Trophoblast cell (in vitro differentiated cells and primary cell): ENCODE data around the gene TMEFF1.

Source experiments
- DNase-seq, 2 donors: peaks; one replicate each; pipeline ENCODE4 v3.0.0-alpha.2; 2016
- H2AFZ ChIP-seq: 2 replicates; pipeline ENCODE4 v1.6.1; 2013; ENCODE audit warnings: low read length, moderate library complexity, mild to moderate bottlenecking; ENCODE audit not compliant: insufficient read depth, poor library complexity
- H2AK5ac ChIP-seq: 2 replicates; pipeline ENCODE4 v1.6.1; 2013; ENCODE audit warnings: mild to moderate bottlenecking, low read length
- H2BK120ac ChIP-seq: 2 replicates; pipeline ENCODE4 v1.6.1; 2013; ENCODE audit warnings: low read length, mild to moderate bottlenecking, moderate library complexity; ENCODE audit not compliant: insufficient read depth, poor library complexity
- H2BK12ac ChIP-seq: 2 replicates; pipeline ENCODE4 v1.6.1; 2013; ENCODE audit warnings: mild to moderate bottlenecking, low read length, moderate library complexity
- H2BK5ac ChIP-seq: 2 replicates; pipeline ENCODE4 v1.6.1; 2013; ENCODE audit warnings: low read length, low read depth, moderate library complexity, mild to moderate bottlenecking; ENCODE audit not compliant: poor library complexity
- H3K14ac ChIP-seq: 2 replicates; pipeline ENCODE4 v1.6.1; 2013; ENCODE audit warnings: mild to moderate bottlenecking, low read length
- H3K18ac ChIP-seq: 2 replicates; pipeline ENCODE4 v1.6.1; 2013; ENCODE audit warnings: mild to moderate bottlenecking, low read length
- H3K23ac ChIP-seq: 2 replicates; pipeline ENCODE4 v1.6.1; 2013; ENCODE audit warnings: low read length
- H3K27ac ChIP-seq: 2 replicates; pipeline ENCODE4 v1.5.1; 2013; ENCODE audit warnings: low read depth, mild to moderate bottlenecking, inconsistent platforms, low read length, moderate library complexity
- H3K27me3 ChIP-seq: 2 replicates; pipeline ENCODE4 v1.6.1; 2013; ENCODE audit warnings: inconsistent platforms, mild to moderate bottlenecking, low read length, moderate library complexity; ENCODE audit not compliant: insufficient read depth
- H3K36me3 ChIP-seq, 2 experiments: 1 replicate in 1 of 2; 2 replicates in 1 of 2; pipeline ENCODE4 v1.6.1; 2013; ENCODE audit warnings: low read length in 2 of 2, mild to moderate bottlenecking in 2 of 2, moderate library complexity in 1 of 2; ENCODE audit not compliant: insufficient read depth in 2 of 2, control insufficient read depth in 1 of 2
- H3K4ac ChIP-seq: 2 replicates; pipeline ENCODE4 v1.6.1; 2013; ENCODE audit warnings: low read depth, mild to moderate bottlenecking, low read length, moderate library complexity
- H3K4me1 ChIP-seq, 2 experiments: 1 replicate in 1 of 2; 2 replicates in 1 of 2; pipeline ENCODE4 v1.6.1; 2013; ENCODE audit warnings: low read length in 2 of 2, mild to moderate bottlenecking in 2 of 2, moderate library complexity in 1 of 2; ENCODE audit not compliant: insufficient read depth in 2 of 2, control insufficient read depth in 1 of 2
- H3K4me2 ChIP-seq: 2 replicates; pipeline ENCODE4 v1.6.1; 2013; ENCODE audit warnings: inconsistent platforms, mild to moderate bottlenecking, low read length, moderate library complexity
- H3K4me3 ChIP-seq: 2 replicates; pipeline ENCODE4 v1.5.1; 2013; ENCODE audit warnings: mild to moderate bottlenecking, low read depth, low read length, inconsistent platforms
- H3K79me1 ChIP-seq: one replicate; pipeline ENCODE4 v1.6.1; 2013; ENCODE audit warnings: low read length
- H3K79me2 ChIP-seq: 2 replicates; pipeline ENCODE4 v1.6.1; 2013; ENCODE audit warnings: low read length, mild to moderate bottlenecking; ENCODE audit not compliant: control insufficient read depth, insufficient read depth, poor library complexity
- H3K9ac ChIP-seq: 2 replicates; pipeline ENCODE4 v1.6.1; 2013; ENCODE audit warnings: mild to moderate bottlenecking, low read length
- H3K9me3 ChIP-seq: 2 replicates; pipeline ENCODE4 v1.6.1; 2013; ENCODE audit warnings: low read depth, mild to moderate bottlenecking, control low read depth, inconsistent platforms, low read length; ENCODE audit not compliant: insufficient read depth
- H4K12ac ChIP-seq: 2 replicates; pipeline ENCODE4 v1.6.1; 2013; ENCODE audit warnings: low read depth, mild to moderate bottlenecking, low read length, moderate library complexity
- H4K8ac ChIP-seq: 2 replicates; pipeline ENCODE4 v1.6.1; 2013; ENCODE audit warnings: low read depth, mild to moderate bottlenecking, low read length, moderate library complexity
- H4K91ac ChIP-seq: one replicate; pipeline ENCODE4 v1.6.1; 2013; ENCODE audit warnings: low read depth, mild to moderate bottlenecking, low read length, moderate library complexity
- WGBS: extraction: QIAGEN DNeasy Blood & Tissue Kit; methylation state at CpG from one replicate; pipeline ENCODE4 v1.1.7; 2013; ENCODE audit warnings: missing lambda C conversion rate; ENCODE audit not compliant: insufficient read length, insufficient coverage; ENCODE audit errors: extremely low coverage; 5-methylcytosine and 5-hydroxymethylcytosine counted together

TMEFF1 gene

DNA sequence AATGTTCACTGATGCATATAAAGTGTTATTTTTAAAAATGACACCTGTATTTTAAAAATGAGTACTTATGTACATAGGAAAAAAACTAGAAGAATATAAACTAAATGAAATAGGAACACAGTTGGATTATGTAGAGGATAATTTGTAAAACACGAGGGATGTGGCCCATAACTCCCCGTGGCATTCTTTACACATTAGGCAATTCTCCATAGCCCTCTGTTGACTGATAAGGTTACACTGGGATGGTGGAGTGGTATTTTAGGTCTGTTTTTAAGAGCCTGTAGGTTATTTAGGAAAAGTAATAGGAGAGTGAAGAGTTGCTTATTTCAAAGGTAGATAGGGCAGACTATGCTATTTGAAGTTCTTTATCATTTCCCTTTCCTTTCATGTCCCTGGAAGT is 106.7 kb downstream of the TMEFF1 start:
- Histone ChIP-seq H2BK120ac (no peak overlapping the region), H4K91ac (no peak overlapping the region), H3K4ac (no peak overlapping the region), H3K9ac (no peak overlapping the region), H3K27me3 (no peaks in the 10 kb centered on the region), H3K18ac (no peak overlapping the region), H3K4me1 (no peaks in the 10 kb centered on the region), H3K36me3 (peaks cover 3 to 8% of the 10 kb centered on the region in 2 experiments), H3K79me2 (no peaks in the 10 kb centered on the region), H3K14ac (no peak overlapping the region), H4K12ac (no peak overlapping the region), H2BK5ac (no peak overlapping the region), H2AK5ac (no peak overlapping the region), H3K4me2 (no peak overlapping the region), H3K79me1 (no peaks in the 10 kb centered on the region), H3K27ac (no peak overlapping the region), H3K9me3 (no peaks in the 10 kb centered on the region), H3K23ac (no peak overlapping the region), H2BK12ac (no peak overlapping the region), H3K4me3 (no peak overlapping the region), H4K8ac (no peak overlapping the region), H2AFZ (no peak overlapping the region)
- no peak for DNase-seq
- no CpG with 5 or more reads among the region's 2 CpGs for WGBS

DNA sequence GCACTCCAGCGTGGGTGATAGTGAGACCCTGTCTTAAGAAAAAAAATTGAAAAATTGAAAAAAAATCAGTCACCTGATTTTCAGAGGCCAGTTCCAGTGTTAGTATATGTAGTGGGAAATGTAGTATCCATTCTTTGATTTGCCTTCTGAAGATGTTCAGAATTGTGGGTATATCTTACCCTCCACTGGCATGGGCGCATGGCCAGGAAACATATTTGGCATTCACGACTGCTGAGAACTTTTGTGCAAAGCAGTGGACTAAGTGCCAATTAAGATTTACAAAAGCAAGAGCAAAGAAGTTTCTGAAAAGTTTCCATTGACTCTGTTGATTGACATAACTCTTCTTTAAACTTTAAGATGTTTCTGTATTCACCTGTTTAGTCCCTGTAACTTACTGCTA is 107.3 kb downstream of the TMEFF1 start:
- no peak for DNase-seq
- Histone ChIP-seq H3K79me2 (no peaks in the 10 kb centered on the region), H3K4me1 (no peaks in the 10 kb centered on the region), H3K4ac (no peak overlapping the region), H3K79me1 (no peaks in the 10 kb centered on the region), H2AFZ (no peak overlapping the region), H4K12ac (no peak overlapping the region), H3K23ac (no peak overlapping the region), H3K9me3 (no peaks in the 10 kb centered on the region), H3K4me2 (no peak overlapping the region), H2BK12ac (no peak overlapping the region), H2AK5ac (no peak overlapping the region), H3K36me3 (peaks cover 3 to 8% of the 10 kb centered on the region in 2 experiments), H3K18ac (no peak overlapping the region), H3K27ac (no peak overlapping the region), H3K4me3 (no peak overlapping the region), H3K9ac (no peak overlapping the region), H2BK5ac (no peak overlapping the region), H3K27me3 (no peaks in the 10 kb centered on the region), H4K8ac (no peak overlapping the region), H4K91ac (no peak overlapping the region), H3K14ac (no peak overlapping the region), H2BK120ac (no peak overlapping the region)
- no CpG with 5 or more reads among the region's 3 CpGs for WGBS

DNA sequence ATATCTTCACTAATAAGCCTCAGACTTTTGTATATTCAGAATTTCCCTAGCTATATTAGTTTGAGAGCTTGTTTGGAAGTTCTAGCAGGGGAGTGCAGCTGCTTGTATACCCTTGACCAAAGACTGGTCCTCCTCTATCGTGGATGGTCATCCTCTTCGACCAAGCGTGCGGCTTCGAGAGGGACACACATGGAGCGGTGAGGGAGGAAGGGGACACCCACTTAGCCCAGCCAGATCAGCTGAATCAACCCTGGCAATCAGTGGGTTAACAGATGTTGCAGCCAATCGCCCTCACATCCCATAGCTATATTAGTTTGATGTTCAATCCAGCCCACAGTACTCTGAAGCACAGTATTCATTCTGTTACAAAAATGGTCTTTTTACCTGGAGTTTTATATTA is 108.1 kb downstream of the TMEFF1 start:
- no peak overlapping the region for H3K23ac ChIP-seq
- no peak overlapping the region for H3K4ac ChIP-seq
- no peak overlapping the region for H4K91ac ChIP-seq
- H3K4me3 ChIP-seq = no peak overlapping the region
- no peak for DNase-seq
- no peak overlapping the region for H3K4me2 ChIP-seq
- no peak overlapping the region for H2BK12ac ChIP-seq
- no peak overlapping the region for H3K27ac ChIP-seq
- peaks cover 6 to 11% of the 10 kb centered on the region in 2 experiments for H3K36me3 ChIP-seq
- no peak overlapping the region for H2AFZ ChIP-seq
- no peak overlapping the region for H3K9ac ChIP-seq
- no peak overlapping the region for H2BK120ac ChIP-seq
- no CpG with 5 or more reads among the region's 7 CpGs for WGBS
- H2AK5ac ChIP-seq = no peak overlapping the region
- H3K79me1 ChIP-seq = no peaks in the 10 kb centered on the region
- peaks cover 0 to 1% of the 10 kb centered on the region in 2 experiments for H3K4me1 ChIP-seq
- H3K18ac ChIP-seq = no peak overlapping the region
- H2BK5ac ChIP-seq = no peak overlapping the region
- no peaks in the 10 kb centered on the region for H3K79me2 ChIP-seq
- no peak overlapping the region for H4K8ac ChIP-seq
- no peaks in the 10 kb centered on the region for H3K9me3 ChIP-seq
- H4K12ac ChIP-seq = no peak overlapping the region
- no peaks in the 10 kb centered on the region for H3K27me3 ChIP-seq
- H3K14ac ChIP-seq = no peak overlapping the region

DNA sequence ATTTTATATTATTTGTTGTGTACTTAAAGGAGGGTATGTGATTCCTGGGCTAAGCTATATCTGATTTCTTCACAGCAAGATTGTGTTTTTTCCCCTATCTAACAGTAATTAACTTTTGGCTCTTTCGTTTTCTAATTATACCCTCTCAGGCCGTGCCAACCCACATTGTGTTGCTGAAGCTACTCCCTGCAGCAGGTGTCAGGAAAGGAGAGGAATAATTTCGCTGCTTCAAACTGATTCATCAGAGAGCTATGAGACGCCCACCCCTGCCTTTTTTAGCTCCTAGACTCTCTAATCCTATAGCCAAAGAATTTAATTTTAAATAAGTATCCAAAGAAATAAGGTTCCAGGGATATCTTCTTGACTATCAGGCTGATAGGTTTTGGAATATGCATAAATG is 108.7 kb downstream of the TMEFF1 start:
- Histone ChIP-seq H3K9ac (no peak overlapping the region), H2BK12ac (no peak overlapping the region), H2BK5ac (no peak overlapping the region), H3K4me3 (no peak overlapping the region), H4K12ac (no peak overlapping the region), H3K36me3 (peaks cover 7 to 12% of the 10 kb centered on the region in 2 experiments), H3K27me3 (no peaks in the 10 kb centered on the region), H2AK5ac (no peak overlapping the region), H2BK120ac (no peak overlapping the region), H4K91ac (no peak overlapping the region), H3K18ac (no peak overlapping the region), H3K79me2 (no peaks in the 10 kb centered on the region), H3K27ac (no peak overlapping the region), H3K9me3 (no peaks in the 10 kb centered on the region), H3K4ac (no peak overlapping the region), H3K4me2 (no peak overlapping the region), H3K79me1 (no peaks in the 10 kb centered on the region), H2AFZ (no peak overlapping the region), H3K4me1 (peaks cover 0 to 2% of the 10 kb centered on the region in 2 experiments), H3K14ac (no peak overlapping the region), H4K8ac (no peak overlapping the region), H3K23ac (no peak overlapping the region)
- no peak for DNase-seq
- no CpG with 5 or more reads among the region's 4 CpGs for WGBS
